SIG-M5 treated with dmso at 0.1 percent for 504 hours (cell line): ENCODE data around the gene SCRT2.

Experiments used
- DNase-seq: peaks from one replicate; lab custom pipeline; 2025; ENCODE audit not compliant: unreplicated experiment; lab: John Stamatoyannopoulos, UW

The SCRT2 gene

DNA sequence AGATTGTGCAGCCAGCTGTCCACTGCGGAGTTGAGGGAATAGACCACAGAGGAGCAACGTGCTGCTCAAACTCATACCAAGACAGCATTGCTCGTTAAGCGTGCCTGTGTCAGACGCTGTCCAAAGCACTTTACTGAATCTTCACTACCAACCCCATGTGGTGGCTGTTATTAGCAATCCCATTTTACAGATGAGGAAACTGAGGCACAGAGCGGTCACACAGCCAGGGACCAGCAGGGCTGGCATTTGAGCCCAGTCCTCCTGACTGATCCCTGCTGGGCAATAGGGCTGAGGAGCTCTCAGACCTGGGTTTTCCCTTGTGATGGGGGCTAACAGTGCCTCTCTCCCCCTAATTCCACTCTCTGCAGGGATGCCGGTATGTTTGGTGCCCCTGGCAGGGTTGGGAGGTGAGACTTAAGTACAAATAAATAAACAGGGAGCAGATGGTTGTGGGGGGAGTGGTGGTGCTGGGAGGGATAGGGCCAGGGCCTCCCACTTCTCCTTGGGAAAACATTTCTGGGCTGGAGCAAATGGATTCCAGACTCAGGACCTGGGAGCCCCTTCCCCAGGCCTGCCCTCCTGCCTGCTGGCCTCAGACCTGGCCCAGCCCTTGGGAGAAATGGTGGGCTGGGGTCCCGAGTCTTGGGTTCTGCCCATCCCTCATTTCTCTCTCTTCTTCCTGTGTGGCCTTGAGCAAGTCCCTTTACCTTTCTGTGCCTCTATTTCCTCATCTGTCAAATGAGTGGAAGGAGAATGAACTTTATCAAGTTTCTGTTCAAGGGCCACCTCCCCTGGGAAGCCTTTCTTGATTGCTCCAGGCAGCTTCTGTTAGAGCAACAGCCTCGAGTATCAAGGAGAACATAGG, 40.3 kb downstream of the SCRT2 start:
- no peak for DNase-seq

DNA sequence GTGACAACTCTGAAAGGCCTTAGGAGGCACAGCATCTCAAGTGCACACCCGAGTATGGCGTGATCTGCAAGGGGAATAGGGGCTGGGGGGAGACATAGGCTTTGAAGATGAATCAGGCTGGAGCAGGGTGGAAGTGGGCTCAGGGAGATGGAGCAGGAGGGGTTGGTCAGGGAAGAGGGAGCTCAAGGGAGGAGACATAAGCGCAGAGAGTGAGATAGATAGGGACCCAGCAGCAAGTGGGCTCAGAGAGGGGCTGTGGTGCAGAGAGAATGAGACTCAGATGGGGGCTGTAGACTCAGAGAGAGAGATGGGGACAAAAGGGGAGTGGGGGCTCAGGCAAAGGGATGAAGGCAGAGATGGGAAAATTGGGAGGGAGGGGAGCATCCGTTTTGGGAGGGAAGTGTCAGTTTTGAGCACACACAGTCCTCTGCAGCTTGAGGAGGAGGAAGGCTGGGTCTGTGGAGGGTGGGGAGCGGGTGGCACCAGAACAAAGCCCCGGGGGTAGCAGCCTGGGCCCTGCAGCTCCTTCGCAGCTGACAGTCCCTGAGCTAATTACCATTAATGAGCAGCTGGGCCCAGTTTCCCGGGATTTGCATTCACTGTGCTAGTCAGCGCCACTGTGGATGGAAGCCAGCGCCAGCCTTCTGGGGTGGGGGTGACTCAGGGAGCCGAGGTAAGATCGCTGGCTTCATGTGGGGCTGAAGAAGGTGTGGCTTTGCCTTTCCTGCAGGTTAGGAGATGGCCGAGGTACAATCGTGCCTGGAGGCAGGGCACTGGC, 41.3 kb downstream of the SCRT2 start:
- no peak for DNase-seq

DNA sequence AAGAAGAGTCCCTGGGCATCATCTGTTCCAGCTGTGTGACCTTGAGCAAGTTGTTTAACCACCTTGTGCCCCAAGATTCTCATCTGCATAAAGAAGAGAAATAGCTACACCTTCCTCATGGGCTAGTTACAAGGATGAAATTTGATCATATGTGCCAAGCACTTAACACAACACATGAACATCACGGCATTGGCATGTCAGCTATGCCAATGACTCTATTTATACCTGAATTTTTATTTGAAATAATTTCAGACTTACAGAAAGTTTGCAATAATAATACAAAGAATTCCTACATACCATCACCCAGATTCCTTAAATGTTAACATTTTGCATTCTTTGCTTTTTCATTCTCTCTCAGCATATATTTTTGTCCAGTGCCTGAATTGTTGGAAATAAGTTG, 44.5 kb downstream of the SCRT2 start:
- DNase-seq = no peak

DNA sequence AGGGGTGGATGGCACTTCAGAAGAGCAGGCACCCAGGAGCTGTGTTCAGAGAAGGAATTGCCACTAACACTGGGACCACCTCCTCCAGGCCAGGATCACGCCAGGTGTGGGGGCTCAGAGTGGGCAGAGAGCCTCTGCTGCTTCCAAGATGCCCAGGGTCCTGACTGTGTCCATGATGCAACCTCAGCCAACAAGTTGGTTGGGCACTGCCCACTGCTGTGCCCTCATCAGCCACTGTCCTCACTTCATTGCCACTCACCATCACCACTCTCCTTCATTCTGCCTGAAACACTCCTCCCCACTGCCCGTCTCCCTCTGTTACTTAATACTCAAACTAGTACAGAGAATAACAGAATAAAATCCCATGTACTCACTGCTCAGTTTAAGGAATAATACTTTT, 49.0 kb downstream of the SCRT2 start:
- no peak for DNase-seq

DNA sequence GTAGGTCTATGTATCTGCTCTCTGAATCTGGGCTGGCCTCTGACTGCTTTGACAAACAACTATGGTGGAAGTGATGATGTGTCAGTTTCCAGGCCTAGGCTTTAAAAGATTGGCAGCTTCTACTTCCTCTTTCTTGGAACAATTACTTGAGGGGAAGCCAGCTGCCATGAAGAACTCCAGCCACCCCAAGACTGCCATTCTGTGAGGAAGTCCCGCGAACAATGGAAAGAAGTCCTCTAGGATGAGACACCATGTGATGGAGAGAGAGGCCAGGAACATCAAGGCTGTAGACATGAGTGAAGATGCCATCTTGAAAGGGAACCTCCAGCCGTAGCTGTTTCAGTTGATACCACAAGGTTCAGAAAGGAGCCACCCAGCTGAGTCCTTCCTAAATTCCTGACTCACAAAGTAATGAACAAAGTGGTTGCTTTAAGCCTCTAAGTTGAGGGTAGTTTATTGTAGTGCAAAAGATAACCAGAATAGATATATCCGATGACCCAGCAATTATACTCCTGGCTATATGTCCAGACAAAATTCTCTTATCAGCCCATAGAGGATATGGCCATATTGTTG, 50.2 kb downstream of the SCRT2 start:
- peak; percentile 72 for DNase-seq

DNA sequence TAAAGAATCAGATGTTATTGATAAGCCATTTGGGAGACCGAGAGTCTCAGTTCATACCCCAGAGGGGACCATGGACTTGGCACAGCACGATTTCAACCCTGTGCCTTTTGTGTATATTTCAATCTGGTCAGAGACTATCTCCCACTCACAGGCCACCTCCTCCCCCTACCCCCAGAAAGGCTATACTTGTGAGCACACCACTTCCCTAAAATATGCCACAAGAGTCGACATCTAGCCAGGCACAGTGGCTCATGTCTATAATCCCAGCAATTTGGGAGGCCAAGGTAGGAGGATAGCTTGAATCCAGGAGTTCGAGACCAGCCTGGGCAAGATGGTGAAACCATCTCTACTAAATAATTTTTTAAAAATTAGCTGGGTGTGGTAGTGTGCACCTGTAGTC, 51.9 kb downstream of the SCRT2 start:
- DNase-seq = no peak

DNA sequence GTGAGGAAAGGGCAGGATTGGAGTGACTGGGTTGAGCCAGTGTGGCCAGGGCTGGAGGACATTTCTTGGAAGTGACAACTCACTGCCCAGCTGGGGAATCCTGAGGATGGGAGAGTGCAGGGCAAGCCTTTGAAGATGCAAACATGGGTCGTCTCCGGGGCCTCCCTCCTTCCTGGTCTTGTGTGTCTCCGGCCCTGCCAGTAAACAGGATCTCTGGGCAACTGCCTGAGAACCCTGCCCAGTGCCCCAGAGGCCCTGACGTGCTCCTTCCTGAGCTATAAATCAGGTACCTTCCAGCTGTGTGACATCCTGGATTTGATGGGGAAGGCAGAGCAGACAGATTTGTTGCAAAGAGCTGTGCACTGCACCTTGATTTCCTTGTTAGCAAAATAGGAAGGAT, 52.6 kb downstream of the SCRT2 start:
- no peak for DNase-seq

DNA sequence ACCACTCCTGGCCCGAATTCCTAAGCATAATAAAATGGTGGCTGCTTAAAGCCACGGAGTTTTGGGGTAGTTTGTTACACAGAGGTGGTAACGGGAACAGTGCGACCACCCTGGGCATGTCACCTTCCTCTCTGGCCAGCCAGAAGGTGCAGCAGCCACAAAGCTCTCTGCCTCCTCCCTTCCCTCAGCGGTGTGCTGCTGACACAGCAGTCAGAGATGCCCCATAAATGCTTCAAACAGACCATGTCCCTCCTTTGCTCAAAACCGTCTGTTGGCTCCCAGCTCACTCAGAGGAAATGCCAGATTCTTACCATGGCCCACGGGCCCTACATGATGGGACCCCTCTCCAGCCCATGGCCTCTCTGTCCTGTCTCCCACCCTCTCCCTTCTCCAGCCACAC, 53.4 kb downstream of the SCRT2 start:
- no peak for DNase-seq

DNA sequence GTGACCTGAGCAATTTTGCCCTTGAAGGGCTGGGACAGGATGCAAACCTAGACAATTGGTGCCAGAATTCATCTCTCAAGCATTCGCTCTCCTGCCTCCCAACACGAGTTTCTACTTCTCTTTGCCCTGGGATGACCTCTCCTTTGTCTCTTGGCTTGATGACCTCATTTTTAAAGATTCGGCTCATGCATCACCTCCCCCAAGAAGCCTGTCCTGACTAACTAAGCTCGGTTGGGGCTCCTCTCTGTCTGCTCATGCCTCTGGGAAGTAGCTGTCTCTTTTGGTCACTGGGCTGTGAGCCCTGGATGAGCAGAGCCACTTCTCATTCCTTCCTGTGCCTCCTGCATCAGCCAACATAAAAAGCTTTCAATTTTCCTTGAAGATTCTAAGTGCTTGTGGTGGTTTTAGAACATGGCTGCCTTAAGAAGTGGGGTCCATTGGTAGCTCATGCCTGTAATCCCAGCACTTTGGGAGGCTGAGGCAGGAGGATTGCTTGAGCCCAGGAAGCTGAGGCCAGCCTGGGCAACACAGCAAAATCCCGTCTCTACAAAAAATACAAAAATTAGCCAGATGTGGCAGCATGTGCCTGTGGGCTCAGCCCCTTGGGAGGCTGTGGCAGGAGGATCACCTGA, 54.4 kb downstream of the SCRT2 start:
- peak; percentile 22 for DNase-seq

DNA sequence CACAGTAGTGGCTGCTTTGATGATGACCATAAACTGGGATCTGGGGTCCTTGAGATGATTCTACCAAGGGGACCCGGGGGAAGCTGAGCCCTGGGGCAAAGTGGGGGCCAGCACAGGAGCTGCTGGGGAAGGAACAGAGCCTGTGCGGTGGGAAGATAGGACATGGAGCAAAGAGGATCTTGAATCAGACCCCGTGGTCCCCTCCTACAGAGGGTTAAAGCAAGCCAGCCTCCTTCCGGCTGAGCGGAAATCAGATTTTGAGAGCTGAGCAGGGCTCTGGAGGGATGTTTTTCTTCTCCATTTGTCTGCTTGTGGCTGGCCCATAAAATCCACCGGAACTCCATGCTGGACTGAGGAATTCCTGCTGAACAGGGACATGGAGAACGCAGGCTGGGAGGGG, 55.4 kb downstream of the SCRT2 start:
- no peak for DNase-seq

DNA sequence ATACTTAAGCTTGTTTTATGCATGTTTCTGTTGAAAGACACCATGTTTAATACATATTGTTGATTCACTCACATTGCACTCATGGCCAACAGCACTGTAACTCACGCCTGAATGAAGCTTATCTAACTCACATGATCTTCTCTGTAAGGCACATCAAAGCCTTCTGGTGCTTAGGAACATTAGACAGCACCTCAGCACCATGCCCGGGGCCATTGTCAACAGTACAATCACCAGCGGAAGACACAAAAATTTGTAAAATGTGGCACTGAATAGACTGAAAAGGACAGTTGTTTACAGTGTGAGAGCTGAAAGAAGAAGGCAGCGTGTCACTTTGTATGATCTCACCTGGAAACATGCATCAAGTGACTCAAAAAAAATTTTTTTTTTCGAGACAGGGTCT, 56.6 kb downstream of the SCRT2 start:
- no peak for DNase-seq

DNA sequence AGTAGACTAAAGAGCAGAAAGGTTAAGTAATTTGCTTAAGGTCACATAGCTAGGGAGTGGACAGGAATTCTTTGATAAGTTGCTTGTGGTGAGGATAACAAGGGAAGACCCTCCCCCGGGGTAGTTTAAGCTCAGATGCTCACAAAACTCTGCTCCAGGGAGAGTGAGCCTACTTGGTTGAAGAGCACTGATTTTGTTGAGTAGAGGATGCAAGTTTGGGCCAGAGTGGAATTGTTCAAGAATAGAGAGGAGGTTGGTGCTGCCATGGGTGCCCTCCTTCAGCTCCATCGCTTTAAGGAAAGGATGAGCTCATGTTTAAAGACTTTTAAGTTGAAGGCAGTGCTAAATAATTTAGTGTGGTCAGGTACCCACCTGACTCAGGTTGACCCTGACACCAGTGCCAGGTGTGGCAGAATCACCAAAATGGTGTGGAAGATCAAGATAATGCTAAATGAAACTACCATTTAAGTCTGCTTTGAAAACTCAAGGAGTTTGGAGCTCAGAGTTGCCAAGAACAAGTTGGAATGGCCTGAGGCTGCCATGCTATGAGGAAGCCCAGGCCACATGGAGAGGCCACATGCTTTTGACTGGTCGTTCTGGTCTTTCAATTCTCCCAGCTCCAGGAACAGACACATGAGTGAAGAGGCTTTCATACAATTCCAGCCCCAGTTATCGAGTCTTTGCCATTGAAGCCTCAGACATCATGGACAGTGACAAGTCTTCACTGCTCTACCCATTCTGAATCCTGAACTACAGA, 57.5 kb downstream of the SCRT2 start:
- no peak for DNase-seq

DNA sequence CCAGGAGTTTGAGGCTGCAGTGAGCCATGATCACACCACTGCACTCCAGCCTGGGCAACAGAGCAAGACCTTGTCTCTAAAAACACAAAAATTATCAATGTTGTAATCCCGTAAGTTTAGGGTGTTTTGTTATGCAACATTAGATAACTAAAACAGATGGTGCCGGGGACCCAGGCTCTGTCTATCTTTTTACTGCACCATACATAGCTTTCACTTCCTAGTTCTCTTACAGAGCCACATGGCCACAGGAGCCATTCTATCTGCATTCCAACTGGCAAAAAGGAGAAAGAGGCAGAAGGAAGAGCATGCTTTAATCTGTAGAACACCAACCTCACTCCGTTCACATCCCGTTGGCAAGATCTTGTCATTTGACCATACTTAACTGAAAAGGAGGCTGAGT, 60.1 kb downstream of the SCRT2 start:
- peak; percentile 98 for DNase-seq

DNA sequence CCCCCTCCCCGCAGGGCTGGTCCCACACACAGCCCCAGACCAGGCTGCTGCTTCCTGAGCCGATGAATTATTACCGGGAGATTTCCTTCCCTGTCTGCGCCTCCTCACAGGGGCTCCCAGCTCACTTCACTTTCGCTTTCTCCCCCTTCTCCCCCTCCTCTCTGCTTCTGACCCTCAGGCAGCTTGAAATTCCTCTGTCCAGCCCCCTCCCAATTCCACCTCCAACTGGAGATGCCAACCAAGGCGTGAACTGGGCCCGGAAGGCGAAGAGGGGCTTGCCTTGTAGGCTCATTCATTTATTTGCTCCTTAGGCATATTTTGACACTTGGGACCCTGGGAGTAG, 63.8 kb downstream of the SCRT2 start:
- DNase-seq = no peak
